T-helper 2 cell (primary cell): ENCODE measurements around the gene TP73.

Experiments
- DNase-seq, 5 experiments: peaks; one replicate each; pipeline versions ENCODE4 v3.0.0 to v3.0.0-alpha.2; 2012 to 2022

The TP73 gene

DNA sequence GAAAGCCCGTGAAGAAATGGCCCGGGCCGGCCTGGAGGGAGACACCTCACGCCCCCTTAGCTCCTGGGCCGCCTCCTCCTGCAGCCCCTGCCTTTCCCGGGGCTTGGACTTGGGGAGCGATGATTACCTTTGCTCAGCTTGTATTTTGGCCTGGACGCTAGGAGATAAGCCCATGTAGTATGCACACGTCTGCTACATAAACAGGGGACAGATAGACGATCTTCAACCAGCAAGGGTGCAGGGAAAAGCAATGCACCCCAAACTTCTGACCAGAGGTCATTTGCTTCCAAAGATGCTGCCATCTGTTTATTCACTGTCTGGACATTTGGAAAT, 936 bp downstream of the TP73 start:
- no peak for DNase-seq

- DNase-seq = no peak
These were observed 2.4 kb downstream of the TP73 start for GRCh38 chr1:3654549-3655281.

DNA sequence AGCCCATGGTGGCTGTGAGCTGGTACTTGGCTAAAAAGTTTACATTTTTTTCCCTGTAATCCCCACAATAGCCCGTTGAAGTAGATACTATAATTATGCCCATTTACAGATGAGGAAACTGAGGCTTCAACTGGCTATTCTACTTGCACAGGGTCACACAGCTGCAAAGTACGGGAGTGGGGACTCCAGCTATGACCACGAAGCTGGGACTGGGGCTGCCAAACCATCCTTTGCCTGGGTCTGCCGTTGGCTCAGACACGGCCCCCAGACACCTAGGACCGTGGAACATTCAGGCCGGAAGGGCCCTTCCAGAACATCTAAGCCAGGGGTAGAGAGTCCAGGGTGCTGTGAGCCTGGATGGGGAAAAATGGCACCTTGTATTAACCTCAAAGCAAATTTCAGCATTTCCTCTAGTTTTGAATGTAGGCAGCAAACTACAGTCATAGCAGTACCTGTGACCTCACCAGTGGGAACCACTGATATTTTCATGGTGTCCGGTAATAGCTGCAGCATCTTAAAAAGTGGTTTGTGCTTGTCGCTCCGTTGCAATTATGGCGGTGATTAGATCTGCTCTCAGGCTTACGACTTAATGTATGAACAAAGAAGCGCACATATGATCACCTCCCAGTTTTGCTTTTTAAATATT, 4.3 kb downstream of the TP73 start:
- DNase-seq = peak in 1 of 5 experiments; percentile 30

- DNase-seq = no peak
These were observed 4.8 kb downstream of the TP73 start for GRCh38 chr1:3657096-3657475.

GRCh38 chr1:3657578-3658230, 5.4 kb downstream of the TP73 start:
- no peak for DNase-seq

GRCh38 chr1:3658231-3658615, 5.9 kb downstream of the TP73 start:
- no peak for DNase-seq

DNA sequence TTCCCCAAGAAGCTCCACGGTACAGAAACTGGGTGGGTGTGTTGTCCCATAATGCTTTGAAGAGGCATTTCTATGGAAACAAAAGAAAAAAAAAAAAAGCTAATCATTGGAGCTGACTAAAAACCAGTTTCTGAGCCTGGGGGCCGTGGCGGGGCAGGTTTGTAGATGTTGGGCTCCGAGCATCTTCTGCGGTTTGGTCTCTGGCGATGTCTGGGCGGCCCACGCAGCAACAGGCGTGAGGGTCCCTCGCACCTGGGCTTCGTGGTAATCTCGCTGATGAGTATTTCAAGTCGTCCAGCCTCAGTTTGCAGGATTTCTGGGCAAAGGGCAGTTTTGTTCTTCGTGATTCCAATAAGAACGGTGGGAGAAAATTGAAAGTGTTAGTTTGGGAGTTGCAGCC, 6.8 kb downstream of the TP73 start:
- DNase-seq = no peak

- DNase-seq = no peak
These were observed 8.4 kb downstream of the TP73 start for GRCh38 chr1:3660704-3661103.

DNA sequence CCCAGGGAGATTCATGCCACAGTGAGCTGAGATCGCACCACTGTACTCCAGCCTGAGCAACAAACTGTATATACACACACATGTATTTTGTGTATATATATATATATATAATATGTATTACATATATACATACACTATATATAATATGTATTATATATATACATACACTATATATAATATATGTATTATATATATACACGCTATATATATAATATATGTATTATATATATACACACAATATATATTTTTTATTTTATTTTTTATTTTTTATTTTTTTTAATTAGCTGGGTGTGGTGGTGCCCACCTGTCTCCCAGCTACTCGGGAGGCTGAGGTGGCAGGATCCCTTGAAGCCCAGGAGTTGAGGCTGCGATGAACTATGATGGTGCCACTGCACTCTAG, 9.3 kb downstream of the TP73 start:
- DNase-seq = no peak

DNA sequence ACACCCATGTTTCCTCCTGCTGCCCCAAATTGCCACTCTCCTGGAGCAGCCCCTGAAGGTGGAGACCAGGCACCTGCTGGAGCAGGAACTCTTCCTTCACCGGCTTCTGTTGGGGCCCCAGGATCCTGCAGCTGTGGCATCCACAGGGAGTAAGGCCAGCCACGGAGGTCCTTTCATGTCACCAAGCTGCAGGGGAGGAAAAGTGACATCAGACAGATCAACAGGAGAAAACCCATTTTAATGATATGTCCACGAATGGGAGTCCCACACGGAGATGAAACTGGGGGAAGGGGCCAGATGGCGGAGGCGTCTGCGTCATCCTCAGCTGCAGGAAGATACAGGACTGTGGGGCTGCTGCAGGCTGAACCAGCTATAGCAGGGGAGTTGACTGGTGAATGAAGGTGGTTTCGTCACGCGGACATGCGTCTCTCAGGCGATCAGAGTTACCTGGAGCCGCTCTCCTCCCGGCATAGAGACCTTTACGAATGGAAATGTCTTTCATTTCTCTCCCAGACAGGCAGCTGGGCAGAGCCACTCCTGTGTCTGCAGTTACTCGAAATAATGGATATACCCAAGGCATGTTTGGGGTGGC, 9.9 kb downstream of the TP73 start:
- DNase-seq = no peak

GRCh38 chr1:3663999-3664699, 11.8 kb downstream of the TP73 start:
- DNase-seq = no peak

DNA sequence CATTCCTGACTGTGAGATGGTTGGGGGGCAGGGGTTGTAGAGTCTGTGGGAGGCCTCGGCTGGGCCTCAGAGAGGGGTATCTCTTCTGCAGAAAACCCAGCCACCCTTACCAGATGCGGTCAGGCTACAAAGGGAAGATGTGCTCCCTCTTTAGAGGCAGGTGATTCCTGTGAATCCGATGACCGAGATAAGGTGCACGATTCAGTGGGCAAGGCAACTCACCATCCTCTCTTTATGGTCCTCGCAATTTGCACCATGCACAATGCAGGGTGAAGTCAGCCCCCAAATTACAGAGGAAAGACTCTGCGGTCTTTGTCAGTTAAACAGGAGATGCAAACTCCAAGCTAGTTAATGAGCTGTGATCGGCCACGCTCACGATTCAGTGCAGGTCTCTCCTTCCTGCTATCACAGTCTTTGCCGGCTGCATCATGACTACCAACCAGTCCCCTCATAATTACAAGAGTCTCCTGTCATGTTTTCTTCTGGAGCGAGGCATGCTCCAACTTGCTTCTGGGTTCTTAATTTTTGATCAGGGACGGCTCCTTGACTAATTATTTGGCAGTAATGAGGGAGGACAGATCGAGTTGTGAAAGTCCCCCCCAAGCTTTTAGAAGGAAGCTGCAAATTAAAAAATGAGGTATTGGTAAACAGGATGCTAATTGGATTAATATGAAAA, 12.5 kb downstream of the TP73 start:
- DNase-seq = peak in 1 of 5 experiments; percentile 20

DNA sequence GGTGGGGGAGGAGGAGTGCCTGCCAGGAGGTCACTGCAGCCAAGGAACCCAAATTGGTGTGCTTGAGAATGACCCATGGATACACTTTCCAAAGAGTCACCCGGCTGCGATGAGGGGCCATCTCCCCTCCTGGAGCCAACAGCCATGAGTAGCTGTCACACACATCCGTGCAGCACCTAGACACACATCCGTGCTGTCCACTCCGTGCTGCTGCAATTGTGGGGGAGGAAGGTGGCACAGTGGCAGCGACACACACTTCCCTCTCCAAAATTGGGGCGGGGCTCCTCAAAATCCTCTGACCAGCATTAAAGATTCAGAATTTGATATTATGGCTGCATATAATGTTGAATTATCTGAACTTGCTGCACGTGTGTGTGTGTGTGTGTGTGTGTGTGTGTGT, 15.8 kb downstream of the TP73 start:
- DNase-seq = no peak

- DNase-seq = peak in 1 of 5 experiments; percentile 2
These were observed 16.4 kb downstream of the TP73 start for GRCh38 chr1:3668585-3669300.

GRCh38 chr1:3669421-3669821, 17.1 kb downstream of the TP73 start:
- peak in 1 of 5 experiments; percentile 3 for DNase-seq

DNA sequence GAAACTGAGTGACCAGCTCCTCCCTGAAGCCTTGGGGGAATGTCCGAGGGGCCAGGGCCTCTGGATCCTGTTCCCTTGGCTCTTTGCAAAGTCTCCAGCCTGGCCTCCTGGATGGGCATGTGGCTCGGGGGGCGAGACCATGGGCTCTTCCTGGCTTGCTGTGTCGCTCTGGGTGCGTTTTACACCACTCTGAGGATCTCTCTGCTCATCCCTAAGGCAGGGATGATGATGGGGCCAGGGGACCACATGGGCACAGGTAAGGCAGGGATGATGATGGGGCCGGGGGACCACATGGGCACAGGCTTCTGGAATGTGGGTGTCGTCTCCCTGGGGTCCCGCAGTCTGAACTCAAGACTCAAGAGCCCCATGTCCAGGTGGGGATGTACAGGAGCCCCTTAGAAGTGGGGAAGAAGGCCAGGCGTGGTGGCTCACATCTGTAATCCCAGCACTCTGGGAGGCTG, 17.7 kb downstream of the TP73 start:
- DNase-seq = peak in 1 of 5 experiments; percentile 1

- peak in 1 of 5 experiments; percentile 3 for DNase-seq
These were observed 18.5 kb downstream of the TP73 start for GRCh38 chr1:3670823-3671265.

DNA sequence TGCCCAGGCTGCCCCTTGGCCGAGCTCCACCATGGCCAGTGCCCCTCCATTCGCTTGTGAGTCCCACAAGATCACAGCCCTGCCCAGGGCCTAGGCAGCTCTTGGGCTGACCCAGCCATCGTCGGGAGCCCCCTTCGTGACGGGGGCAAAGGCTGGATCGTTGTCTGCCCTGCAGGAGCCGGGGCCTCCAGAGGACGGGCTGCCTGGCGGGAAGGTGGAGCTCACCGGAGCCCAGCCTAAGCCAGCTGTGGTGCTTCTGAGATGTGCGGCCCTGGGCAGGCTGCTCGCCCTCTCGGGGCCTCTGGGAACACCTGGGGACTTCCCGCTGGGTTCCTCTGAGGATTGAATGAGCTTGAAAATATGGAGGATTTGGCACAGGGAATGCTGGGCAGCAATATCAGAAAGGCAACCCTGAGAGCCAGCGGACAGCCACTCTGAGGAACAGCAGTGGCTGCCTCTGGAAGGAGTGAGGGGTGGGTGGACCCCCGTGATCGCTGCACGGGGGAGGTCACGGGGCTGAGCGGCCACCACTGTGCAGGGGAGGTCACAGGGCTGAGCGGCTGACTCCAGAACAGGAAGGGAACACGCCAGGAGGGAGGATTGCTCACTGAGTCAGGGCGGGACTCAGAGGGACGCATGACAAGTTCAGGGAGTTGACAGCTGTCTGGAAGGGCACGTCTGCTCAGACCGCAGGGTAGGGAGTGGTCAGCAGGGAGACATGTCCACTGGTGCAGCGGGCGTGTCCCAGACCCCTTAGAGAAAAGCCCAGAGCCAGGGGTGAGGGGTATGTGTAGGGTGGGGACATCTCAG, 19.3 kb downstream of the TP73 start:
- no peak for DNase-seq

GRCh38 chr1:3672231-3672970, 20.1 kb downstream of the TP73 start:
- no peak for DNase-seq

DNA sequence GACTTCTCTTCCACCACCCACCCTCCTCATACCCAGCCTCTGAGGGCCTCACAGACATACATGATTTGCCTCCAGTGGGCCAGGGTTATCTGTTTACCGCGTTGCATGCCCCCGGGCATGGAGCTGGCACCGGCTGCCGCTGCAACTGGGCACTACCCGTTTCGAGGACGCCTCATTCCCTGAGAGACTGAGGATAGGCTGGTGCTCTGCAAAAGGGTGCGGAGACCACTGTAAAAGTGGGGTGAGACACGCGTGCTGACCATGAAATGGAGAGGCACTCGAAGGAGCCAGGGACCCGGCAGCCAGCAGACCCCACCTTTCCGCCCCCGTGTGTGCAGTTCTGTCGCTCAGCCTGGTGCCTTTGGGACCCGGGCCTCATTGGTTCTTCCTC, 20.6 kb downstream of the TP73 start:
- DNase-seq = no peak
